ENCODE results near the gene PRKN.

The PRKN gene

DNA sequence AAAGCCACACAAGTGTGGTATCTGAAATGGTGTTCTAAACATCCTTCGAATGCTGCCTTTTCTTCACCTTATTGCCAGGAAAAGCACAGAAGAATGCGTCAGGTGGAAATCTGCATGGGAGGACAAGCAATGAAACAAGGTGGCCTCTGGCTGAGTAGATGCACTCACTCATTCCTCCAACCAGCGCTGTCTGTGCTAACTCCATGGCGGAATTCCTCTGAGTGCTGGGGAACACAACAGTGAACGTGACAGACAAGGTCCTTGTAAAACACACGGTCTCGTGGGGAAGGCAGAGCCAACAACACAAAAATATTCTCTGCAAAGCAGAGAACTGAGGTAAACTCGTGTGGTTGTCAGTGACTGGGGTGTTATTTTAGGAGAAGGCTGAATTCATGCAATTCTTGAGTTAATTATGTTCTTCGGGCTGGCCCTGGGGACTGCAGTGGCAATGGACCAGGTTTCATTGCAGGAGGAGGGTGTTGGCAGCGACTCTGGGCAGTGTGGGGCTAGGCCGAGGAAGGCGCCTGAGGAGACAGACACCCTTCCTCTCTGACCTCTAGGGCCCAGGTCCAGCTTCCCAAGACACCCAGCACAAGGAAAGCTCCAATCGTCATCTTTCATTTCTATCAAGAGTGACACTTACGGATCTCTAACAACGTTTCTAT is 339.7 kb downstream of the PRKN start:
- no peak for DNase-seq (ENCODE audit: low read depth in 3 of 3, low spot score in 1 of 3)

DNA sequence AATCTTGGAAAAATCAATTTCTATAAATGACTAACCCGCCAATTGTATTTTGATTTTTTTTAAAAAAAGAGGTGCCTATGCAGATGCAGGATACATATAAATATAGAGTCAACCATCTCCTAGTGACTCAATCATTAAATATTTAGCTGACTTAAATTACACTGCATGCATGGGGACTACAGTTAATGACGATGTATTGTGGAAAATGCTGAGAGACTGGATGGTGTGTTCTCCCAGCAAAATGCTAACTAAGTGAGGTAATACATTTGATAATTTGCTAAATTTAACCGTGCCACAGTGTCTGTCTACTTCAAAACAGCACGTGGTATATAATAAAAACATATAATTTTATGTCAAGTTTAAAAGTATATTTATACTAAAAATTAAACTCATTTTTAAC is 341.6 kb downstream of the PRKN start:
- no peak for DNase-seq (ENCODE audit: low read depth in 3 of 3, low spot score in 1 of 3)

DNA sequence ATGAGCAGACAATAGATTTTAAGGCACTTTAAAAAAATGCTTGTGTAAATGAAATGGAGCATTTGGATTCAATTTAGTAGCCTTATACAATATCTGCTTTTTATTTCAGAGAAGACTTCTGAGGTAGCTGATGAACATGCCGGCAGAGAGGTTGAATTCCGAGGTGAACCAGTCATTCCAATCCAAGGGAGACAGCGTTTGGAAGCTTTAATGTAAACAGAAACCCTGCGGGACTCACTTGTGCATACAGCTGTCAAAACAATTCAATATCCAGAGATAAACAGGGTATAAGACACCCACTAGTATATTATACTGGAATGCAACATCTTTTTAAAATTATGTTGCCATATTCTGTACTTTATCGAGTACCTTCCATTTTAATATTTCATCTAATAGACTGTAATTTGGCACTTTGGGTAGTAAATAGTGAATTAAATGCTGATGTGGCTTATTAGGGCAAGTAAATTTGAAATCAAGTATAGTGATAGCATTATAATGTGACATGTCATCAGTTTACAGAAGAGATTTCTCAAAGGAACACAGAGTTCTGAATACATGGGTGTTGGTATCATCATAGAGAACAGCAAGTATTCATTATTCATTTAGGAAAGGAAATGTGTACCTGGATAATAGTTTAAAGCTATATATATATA is 347.7 kb downstream of the PRKN start:
- DNase-seq (ENCODE audit: low read depth in 3 of 3, low spot score in 1 of 3), result no peak

DNA sequence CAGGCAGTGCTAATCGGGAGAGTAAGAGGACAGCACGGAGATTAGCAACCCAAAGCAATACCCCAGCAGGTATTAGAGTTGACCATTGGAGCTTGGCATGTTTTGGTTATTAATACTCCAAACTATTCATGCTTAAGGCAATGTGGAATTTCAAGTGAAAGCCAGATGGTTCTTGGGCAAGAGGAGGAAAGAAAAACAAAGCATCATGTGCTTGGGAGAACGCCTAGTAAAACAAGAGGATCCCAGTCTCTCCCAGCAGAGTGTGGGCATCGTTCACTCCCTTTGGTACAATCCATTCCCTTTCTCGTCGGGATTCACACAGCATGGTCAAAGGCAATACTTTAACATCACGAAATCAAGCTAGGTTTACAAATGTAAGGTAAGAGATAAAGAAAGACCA is 349.8 kb downstream of the PRKN start:
- DNase-seq (ENCODE audit: low read depth in 3 of 3, low spot score in 1 of 3), result no peak

DNA sequence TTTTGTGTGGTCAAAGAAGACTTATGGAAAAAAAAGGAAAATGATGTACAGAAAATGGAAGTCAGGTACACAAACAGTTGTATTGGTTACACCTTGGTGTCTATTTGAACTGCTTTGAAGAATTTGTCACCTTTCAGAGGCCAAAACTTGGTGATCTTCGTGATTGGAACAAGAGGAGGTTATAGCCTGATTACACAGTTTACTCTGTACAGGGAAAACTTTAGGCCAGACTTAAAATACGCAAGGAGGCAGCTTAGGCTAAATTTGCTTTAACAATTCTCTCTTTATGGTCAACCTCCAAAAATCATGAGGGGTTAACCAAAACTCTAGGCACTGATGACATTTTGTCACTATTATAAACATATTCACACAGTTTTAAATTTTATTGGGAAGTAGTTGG is 353.7 kb downstream of the PRKN start:
- no peak for DNase-seq (ENCODE audit: low read depth in 3 of 3, low spot score in 1 of 3)

- DNase-seq (ENCODE audit: low read depth in 3 of 3, low spot score in 1 of 3), result no peak
These were observed 354.4 kb downstream of the PRKN start for GRCh38 chr6:162373192-162373591.

DNA sequence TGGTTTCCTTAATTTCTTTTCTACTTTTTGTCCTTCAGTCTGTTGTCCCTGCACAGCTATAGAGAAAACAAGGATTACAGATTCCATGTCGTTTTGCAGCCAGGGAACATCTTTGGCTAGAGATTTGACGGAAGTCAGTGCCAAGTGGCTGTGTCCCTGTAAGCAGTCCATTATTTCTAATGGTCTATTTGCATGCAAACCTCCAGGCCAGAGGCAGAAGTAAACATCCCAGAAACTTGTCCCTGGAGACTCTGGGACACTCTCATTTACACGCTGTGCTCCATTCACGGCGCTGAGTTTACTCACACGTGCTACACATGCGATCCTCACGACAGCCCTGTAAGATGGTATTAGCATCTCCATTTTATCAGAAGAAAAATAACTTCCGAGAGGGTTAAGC is 355.5 kb downstream of the PRKN start:
- DNase-seq (ENCODE audit: low read depth in 3 of 3, low spot score in 1 of 3), result no peak

DNA sequence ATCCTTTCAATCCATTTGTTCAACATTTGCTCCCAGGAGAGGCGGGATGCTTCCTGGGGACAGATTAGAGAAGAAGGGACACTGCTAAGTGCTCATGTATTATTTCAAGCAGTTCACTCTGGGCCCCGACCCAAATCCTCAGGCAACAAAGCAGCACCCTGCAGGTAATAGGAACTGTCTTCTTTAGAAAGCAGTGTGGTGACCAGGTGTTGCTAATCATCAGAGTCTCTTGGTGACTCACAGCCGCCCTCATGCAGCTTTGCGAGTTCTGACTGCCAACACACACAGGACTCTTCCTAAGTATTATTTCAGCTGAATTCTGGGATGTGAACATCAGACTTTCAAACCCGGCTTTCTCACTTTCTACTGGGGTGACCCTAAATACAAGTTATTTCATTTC is 356.4 kb downstream of the PRKN start:
- DNase-seq (ENCODE audit: low read depth in 3 of 3, low spot score in 1 of 3), result no peak

DNA sequence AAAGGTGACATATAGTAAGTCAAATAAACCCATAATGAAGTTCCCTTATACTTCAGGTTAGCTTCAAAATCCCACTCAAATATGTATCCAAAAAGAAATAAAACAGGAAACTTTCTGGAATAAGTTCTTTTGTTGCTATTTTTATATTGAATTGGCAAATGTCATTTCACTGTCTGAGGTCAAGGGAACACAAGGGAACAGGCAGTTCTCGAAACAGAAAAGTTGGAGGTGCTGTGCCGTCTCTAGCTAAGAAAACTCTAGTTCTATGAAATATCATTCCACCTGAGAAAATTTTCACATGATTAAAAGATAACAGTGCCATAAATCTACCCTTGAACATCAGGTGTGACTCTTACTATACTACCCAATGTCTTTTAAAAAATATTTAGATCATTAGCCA is 358.5 kb downstream of the PRKN start:
- DNase-seq (ENCODE audit: low read depth in 3 of 3, low spot score in 1 of 3), result no peak

- DNase-seq (ENCODE audit: low read depth in 3 of 3, low spot score in 1 of 3), result no peak
These were observed 363.1 kb downstream of the PRKN start for GRCh38 chr6:162364488-162364887.

DNA sequence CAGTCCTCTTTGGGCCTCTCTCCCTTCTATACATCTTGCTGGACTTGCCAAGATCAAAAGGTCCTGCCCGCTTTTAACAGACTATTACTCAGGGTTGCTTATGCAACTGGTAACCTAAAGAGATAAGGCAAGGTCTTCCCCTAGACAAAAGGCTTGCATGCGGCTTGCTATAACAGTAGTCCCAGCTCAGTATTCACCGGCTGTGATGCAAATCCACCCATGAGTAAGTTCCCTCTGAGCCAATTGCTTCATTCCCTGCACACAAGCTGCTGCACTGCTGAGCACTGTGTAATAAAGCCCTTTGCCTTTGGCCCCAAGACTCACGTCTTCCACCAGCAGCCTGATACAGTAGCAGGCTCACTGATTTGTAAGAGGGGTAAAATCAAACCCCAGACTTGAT is 363.8 kb downstream of the PRKN start:
- no peak for DNase-seq (ENCODE audit: low read depth in 3 of 3, low spot score in 1 of 3)

DNA sequence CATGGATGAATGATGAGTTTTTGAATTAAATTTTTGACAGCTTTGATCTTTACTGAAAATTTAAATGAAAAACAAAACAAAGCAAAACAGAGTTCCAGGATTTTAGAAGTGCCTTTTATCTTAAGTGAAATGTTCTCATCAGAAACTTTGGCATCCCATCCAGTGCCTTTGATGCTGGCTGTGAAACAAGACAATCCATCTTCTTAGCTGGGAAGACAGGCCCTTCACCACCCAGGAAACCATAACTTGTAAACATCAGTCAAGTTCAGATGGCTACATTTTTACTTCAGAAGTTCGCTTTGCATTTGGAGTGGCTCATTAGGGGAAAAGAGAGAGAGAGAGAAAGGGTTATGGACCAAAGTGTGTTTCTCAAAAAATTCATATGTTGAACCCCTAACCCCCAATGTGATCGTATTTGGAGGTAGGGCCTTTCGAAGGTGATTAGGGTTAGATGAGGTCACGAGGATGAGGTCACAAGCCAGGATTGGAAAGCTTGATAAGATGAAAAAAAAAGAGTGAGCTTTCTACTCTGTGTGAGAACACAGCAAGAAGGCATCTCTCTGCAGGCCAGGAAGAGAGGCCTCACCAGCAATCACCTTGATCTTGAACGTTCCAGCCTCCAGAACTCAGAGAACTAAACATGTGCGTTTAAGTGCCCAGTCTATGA is 366.5 kb downstream of the PRKN start:
- DNase-seq (ENCODE audit: low read depth in 3 of 3, low spot score in 1 of 3), result no peak

- DNase-seq (ENCODE audit: low read depth in 3 of 3, low spot score in 1 of 3), result no peak
These were observed 368.9 kb downstream of the PRKN start for GRCh38 chr6:162358625-162359024.

- DNase-seq (ENCODE audit: low read depth in 3 of 3, low spot score in 1 of 3), result no peak
These were observed 382.5 kb downstream of the PRKN start for GRCh38 chr6:162345051-162345511.

- DNase-seq (ENCODE audit: low read depth in 3 of 3, low spot score in 1 of 3), result no peak
These were observed 382.9 kb downstream of the PRKN start for GRCh38 chr6:162344646-162345010.

DNA sequence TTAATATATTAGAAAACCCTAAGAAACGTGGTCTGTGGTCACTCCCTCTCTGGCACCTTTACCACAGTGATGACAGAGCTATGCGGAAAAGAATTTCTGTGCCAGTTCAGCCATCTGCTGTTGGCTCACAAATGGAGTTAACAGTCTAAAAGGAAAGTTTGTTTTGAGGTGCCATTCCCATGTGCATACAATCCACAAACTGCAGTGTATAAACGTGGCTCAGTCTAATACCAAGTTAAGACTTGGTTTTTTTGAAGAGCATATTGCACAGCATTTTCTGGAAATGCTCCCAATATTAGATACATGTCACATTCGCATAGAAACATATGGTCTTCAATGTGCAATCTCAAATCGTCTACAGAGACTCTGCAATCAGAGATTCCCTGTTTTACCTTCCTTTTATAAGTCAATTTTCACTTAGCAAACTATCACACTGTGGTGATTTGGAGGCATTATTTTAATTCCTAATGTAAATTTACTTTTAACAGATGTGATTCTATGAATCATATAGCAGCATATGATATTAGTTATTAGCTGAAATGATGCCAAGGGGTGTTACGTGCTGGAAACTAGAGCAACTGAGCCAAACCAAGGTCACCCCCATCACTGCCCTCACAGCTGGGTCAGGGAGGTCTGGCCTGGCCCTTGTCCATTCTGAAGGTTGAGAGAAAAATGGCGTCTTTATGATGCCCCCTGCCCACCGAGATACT is 383.5 kb downstream of the PRKN start:
- DNase-seq (ENCODE audit: low read depth in 3 of 3, low spot score in 1 of 3), result no peak

DNA sequence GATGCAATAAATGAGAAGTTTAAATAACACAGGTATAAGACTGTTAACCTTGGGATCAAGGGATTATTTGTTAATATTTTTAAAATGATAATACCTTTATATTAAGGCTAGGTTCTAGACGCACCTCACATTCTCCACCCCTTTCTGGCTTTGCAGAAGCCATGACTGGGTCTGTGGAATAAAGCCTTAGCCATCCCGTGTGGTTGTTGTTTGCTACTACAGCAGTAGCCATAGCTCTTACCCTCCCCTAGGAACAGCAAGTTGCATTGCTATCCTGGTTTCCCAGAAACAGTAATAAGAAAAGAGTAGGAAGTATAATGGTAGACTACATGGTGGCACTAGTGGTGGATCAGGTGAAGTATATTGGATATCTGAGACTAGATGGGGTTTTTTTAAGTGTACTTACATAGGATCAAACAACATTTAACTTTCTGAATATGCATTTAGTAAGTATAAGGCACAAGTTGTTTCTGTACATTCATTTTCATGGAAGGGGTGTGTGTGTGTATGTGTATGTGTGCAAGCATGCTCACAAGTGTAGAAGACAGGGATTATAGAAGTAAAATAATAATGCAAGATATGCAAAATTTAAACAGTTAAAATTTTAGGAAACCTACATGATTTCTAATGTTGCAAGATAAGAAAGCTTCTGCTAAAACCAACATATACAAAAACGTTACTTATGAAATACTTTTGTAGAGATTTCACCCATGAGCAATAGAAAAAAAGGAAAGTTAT is 384.2 kb downstream of the PRKN start:
- no peak for DNase-seq (ENCODE audit: low read depth in 3 of 3, low spot score in 1 of 3)

GRCh38 chr6:162337412-162337811 is 390.2 kb downstream of the PRKN start:
- DNase-seq (ENCODE audit: low read depth in 3 of 3, low spot score in 1 of 3), result no peak

DNA sequence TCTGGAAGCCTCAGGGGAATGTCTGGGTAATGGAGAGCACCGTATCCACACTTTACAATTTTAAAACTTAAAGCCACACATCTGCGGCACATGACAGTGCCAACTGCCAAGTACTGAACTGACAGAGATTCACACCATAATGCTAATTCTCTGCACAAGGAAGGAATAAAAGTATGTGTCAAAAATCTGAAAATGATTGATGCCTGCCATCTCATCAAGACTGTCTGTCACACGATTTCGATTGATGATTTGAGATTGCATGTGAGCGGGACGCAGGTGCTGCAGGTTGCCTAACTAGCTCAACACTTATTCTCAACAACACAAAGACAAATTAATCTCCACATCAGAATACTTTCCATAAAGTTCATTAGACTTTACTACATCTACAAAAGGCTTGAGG is 391.2 kb downstream of the PRKN start:
- no peak for DNase-seq (ENCODE audit: low read depth in 3 of 3, low spot score in 1 of 3)

DNA sequence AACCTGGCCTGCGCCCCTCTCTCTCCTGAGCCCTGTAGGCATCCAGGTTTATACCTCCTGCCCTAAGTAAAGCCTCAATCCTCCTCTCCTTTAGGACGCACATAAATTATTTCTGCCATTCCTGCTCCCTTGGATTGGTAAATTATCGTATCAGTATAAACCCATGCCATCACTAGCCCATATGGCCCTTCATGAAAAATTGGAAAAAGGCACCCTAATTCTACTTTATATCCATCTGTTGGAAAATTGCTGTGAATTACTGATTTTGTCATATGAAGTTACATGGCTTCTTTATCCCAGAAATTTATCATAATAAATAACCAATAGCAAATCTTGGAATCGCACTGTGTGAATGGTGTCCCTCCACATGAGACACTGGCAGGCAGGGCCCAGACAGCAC is 395.2 kb downstream of the PRKN start:
- DNase-seq (ENCODE audit: low read depth in 3 of 3, low spot score in 1 of 3), result no peak

DNA sequence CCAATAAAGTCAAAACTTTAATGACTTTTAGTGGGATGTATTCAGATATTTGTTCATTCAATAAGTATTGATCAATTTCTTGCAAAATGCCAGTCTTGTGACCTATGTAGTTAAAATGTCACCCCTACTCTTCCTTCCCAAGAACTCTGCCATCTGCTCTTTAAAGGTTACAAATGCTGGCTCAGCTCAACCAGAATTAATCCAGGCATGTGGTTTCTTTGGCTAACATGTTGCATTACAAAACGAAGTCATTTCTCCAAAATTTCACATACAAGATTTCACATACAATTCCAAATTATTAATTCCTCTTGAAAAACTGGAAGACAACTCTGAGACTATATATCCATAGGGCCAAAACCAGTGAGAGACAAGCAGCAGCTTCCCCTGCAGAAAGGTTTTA is 395.7 kb downstream of the PRKN start:
- DNase-seq (ENCODE audit: low read depth in 3 of 3, low spot score in 1 of 3), result no peak

Data from stimulated activated CD4-positive, alpha-beta T cell treated with anti-CD3 and anti-CD28 coated beads, TNF-alpha, amount 100 ng/mL, for 1 hour (primary cell).